Occipital lobe (tissue), 2 donors: ENCODE measurements around the gene NCKAP5L. TPM values are rescaled to one million over a fixed set of nuclear protein-coding genes. Genes with fewer than 3 reads are reported as not detected.

Source experiments
- small RNA-seq: library from RNA; depleted of rRNA; stranded (forward); fragments of <200 nt; gene quantifications from one replicate; pipeline ENCODE3, GENCODE V24; 2014
- total RNA-seq: library from RNA; depleted of rRNA; stranded (reverse); fragments of >200 nt; gene quantifications from one replicate; pipeline ENCODE4 v1.2.3, GENCODE V29; 2014

Gene NCKAP5L
- total RNA-seq, 1 donor from 2014 or later: 10.3 TPM

Small RNAs within 50 kb of the gene (small RNA-seq; reads per million reads assigned to genes)
- gene LSM6P2: not detected

Other genes starting within 250 kb of the NCKAP5L start
- not detected for gene FAM186B, start 222.8 kb downstream of the NCKAP5L start, total RNA-seq
- 15.0 TPM for gene PRPF40B, start 204.9 kb downstream of the NCKAP5L start, total RNA-seq
- 12.0 TPM for gene FMNL3, start 121.0 kb downstream of the NCKAP5L start, total RNA-seq
- gene TMBIM6, start 86.9 kb downstream of the NCKAP5L start, total RNA-seq: 256 TPM
- 7.2 TPM for gene BCDIN3D, start 14.7 kb upstream of the NCKAP5L start, total RNA-seq
- 22.3 TPM for gene FAIM2, start 75.5 kb upstream of the NCKAP5L start, total RNA-seq
- not detected for gene AQP2, start 122.3 kb upstream of the NCKAP5L start, total RNA-seq
- 0.62 TPM for gene AQP5, start 133.5 kb upstream of the NCKAP5L start, total RNA-seq
- 0.62 TPM for gene AQP6, start 144.5 kb upstream of the NCKAP5L start, total RNA-seq
- 22.0 TPM for gene RACGAP1, start 197.1 kb upstream of the NCKAP5L start, total RNA-seq
- 16.2 TPM for gene ASIC1, start 229.2 kb upstream of the NCKAP5L start, total RNA-seq